ENCODE measurements around the gene GNAT1.

DNA sequence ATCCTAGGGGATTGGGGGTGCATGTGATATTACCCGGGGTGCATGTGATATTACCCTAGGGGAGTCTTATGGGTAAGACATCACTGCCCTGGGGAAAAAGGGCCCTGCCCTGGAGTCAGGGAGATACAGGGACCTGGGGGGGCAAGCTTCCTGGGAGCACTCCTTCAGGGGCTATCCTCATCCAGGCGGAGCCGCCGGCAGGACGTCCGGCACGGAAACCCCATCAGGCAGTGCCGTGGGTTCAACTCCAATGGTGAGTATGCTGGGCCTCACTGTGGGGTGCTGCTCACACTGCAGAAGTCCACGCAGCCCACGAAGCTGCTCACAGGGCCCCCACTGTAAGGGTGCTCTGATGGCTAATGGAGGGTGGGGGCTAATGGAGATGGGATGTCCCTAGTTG is 5.3 kb upstream of the GNAT1 start:
- TF ChIP-seq, protein P1, sequence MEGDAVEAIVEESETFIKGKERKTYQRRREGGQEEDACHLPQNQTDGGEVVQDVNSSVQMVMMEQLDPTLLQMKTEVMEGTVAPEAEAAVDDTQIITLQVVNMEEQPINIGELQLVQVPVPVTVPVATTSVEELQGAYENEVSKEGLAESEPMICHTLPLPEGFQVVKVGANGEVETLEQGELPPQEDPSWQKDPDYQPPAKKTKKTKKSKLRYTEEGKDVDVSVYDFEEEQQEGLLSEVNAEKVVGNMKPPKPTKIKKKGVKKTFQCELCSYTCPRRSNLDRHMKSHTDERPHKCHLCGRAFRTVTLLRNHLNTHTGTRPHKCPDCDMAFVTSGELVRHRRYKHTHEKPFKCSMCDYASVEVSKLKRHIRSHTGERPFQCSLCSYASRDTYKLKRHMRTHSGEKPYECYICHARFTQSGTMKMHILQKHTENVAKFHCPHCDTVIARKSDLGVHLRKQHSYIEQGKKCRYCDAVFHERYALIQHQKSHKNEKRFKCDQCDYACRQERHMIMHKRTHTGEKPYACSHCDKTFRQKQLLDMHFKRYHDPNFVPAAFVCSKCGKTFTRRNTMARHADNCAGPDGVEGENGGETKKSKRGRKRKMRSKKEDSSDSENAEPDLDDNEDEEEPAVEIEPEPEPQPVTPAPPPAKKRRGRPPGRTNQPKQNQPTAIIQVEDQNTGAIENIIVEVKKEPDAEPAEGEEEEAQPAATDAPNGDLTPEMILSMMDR (IDR thresholded peaks at IDR 0.05): no peak
- TF ChIP-seq EZH2 (IDR thresholded peaks at IDR 0.05; ENCODE audit: borderline replicate concordance, insufficient read depth, low read depth, low read length, poor library complexity, severe bottlenecking): no peak
